GM20000 (cell line): ENCODE results near the gene POLE3.
"Not testable (repeated sequence)": the region's sequence is repeated elsewhere in the genome, so short reads cannot be mapped to it uniquely, and the experiment has no call there.

Source experiments
- DNase-seq: peaks from one replicate; pipeline ENCODE4 v3.0.0; 2012; ENCODE audit warnings: low spot score
- CTCF ChIP-seq: IDR thresholded peaks from 2 replicates; pipeline ENCODE4 v1.5.1; 2012; ENCODE audit warnings: mild to moderate bottlenecking, control low read depth; ENCODE audit errors: extremely low read depth, missing control alignments

The POLE3 gene

GRCh38 chr9:113380869-113381378 is 29.6 kb downstream of the POLE3 start:
- no peak for TF ChIP-seq CTCF
- peak; percentile 72 for DNase-seq

- not testable (repeated sequence) for DNase-seq
These were observed 30.7 kb downstream of the POLE3 start for GRCh38 chr9:113379829-113380210.

GRCh38 chr9:113379094-113379828 is 31.2 kb downstream of the POLE3 start:
- not testable (repeated sequence) for DNase-seq

GRCh38 chr9:113376634-113377567 is 33.6 kb downstream of the POLE3 start, which contains the start of gene HDHD3:
HDHD3 (minus strand) TSS chr9:113376986; CDS start chr9:113374354, 2,632 bp downstream.
- DNase-seq: peak; percentile 92

GRCh38 chr9:113375057-113376023 is 35.1 kb downstream of the POLE3 start:
- DNase-seq: no peak
- no peak for TF ChIP-seq CTCF

More at GRCh38 chr9:113376634-113377567, 33.6 kb downstream of the POLE3 start, which contains the start of gene HDHD3:
- TF ChIP-seq CTCF: no peak

GRCh38 chr9:113373676-113374392 is 36.6 kb downstream of the POLE3 start:
- no peak for DNase-seq

GRCh38 chr9:113373256-113373655 is 37.2 kb downstream of the POLE3 start:
- no peak for TF ChIP-seq CTCF
- no peak for DNase-seq

More at GRCh38 chr9:113373676-113374392, 36.6 kb downstream of the POLE3 start:
- no peak for TF ChIP-seq CTCF
